M059J (cell line): ENCODE results near the gene IQCF6. TPM values are rescaled to one million over a fixed set of nuclear protein-coding genes. Genes with fewer than 3 reads are reported as not detected.
"Not testable (repeated sequence)": the region's sequence is repeated elsewhere in the genome, so short reads cannot be mapped to it uniquely, and the experiment has no call there.

Experiments used
- DNase-seq: peaks from one replicate; pipeline ENCODE4 v3.0.0-alpha.2; 2012; ENCODE audit warnings: low read depth
- total RNA-seq: library from RNA; depleted of rRNA; stranded (reverse); fragments of >200 nt; shearing (Covaris generic); gene quantifications from 2 replicates; pipeline ENCODE4 v1.2.3, GENCODE V29; 2014; rRNA removed

IQCF6 gene
- total RNA-seq, result not detected in 2 replicates

- no peak for DNase-seq
Observed at GRCh38 chr3:51779137-51779536, at the start of gene IQCF6. Gene IQCF6, minus strand, starts transcription at chr3:51779237. Its CDS starts 13 bp downstream, at chr3:51779224.

GRCh38 chr3:51828297-51828696 is 49.3 kb upstream of the IQCF6 start:
- DNase-seq, result no peak

- DNase-seq, result peak; percentile 5
Observed at GRCh38 chr3:51819709-51820406, 40.8 kb upstream of the IQCF6 start.

GRCh38 chr3:51819151-51819550 is 40.1 kb upstream of the IQCF6 start:
- DNase-seq, result no peak

- no peak for DNase-seq
Observed at GRCh38 chr3:51817375-51817774, 38.3 kb upstream of the IQCF6 start.

- DNase-seq, result no peak
Observed at GRCh38 chr3:51816723-51817122, 37.7 kb upstream of the IQCF6 start.

- no peak for DNase-seq
Observed at GRCh38 chr3:51815614-51816013, 36.6 kb upstream of the IQCF6 start.

- DNase-seq, result no peak
Observed at GRCh38 chr3:51814034-51814433, 35.0 kb upstream of the IQCF6 start.

GRCh38 chr3:51813539-51813938 is 34.5 kb upstream of the IQCF6 start:
- peak; percentile 12 for DNase-seq

- no peak for DNase-seq
Observed at GRCh38 chr3:51808934-51809333, 29.9 kb upstream of the IQCF6 start.

- DNase-seq, result no peak
Observed at GRCh38 chr3:51802106-51802703, 23.2 kb upstream of the IQCF6 start.

GRCh38 chr3:51800750-51801125 is 21.7 kb upstream of the IQCF6 start:
- DNase-seq, result no peak

- peak; percentile 58 for DNase-seq
Observed at GRCh38 chr3:51799879-51800749, 21.1 kb upstream of the IQCF6 start.

GRCh38 chr3:51798411-51798963 is 19.4 kb upstream of the IQCF6 start:
- no peak for DNase-seq

- DNase-seq, result no peak
Observed at GRCh38 chr3:51796854-51797253, 17.8 kb upstream of the IQCF6 start.

GRCh38 chr3:51794206-51794605 is 15.2 kb upstream of the IQCF6 start:
- DNase-seq, result no peak

- DNase-seq, result no peak
Observed at GRCh38 chr3:51792206-51792605, 13.2 kb upstream of the IQCF6 start.

GRCh38 chr3:51789437-51789836 is 10.4 kb upstream of the IQCF6 start:
- DNase-seq, result no peak

- not testable (repeated sequence) for DNase-seq
Observed at GRCh38 chr3:51787576-51787975, 8.5 kb upstream of the IQCF6 start.

GRCh38 chr3:51786267-51786666 is 7.2 kb upstream of the IQCF6 start:
- no peak for DNase-seq

GRCh38 chr3:51778554-51778953 is 483 bp downstream of the IQCF6 start:
- no peak for DNase-seq

- peak; percentile 3 for DNase-seq
Observed at GRCh38 chr3:51777985-51778384, 1.1 kb downstream of the IQCF6 start.
